Uterus (tissue), 2 donors: ENCODE measurements around the gene MCTP1.

Experiments used
- POLR2A ChIP-seq, 2 donors: fragments of 450-650 bp; IDR thresholded peaks; one replicate each; pipeline ENCODE4 v1.6.1; 2016; ENCODE audit warnings: antibody characterized with exemption in 2 of 2, mild to moderate bottlenecking in 1 of 2, moderate library complexity in 1 of 2
- TF ChIP-seq, protein P1 (sequence below), 4 experiments: fragments of 200-600 bp in 2 of 4; fragments of 450-650 bp in 2 of 4; sonication (generic) in 2 of 4; IDR thresholded peaks; one replicate each; pipeline ENCODE4 v1.5.1; 2016 to 2019; ENCODE audit warnings: antibody characterized with exemption in 4 of 4, mild to moderate bottlenecking in 2 of 4, moderate library complexity in 1 of 4

DNA sequence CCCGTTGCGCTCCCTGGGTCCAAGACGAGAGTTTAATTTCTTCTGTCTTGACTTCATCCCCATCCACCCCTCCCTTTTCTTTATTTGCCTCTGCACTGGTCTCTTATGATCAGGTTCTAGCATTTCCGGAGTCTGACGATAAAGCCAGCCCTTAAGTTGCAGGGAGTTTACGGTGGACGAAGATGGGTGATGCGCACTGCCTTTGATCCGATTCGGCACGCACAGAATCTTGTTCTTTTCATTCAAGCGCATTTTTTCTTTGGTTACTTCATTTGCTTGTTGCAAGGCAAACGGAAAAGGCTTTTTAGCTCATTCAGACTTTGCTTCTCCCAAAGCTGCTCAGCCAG is 488 bp upstream of the MCTP1 start:
- TF ChIP-seq, protein P1, sequence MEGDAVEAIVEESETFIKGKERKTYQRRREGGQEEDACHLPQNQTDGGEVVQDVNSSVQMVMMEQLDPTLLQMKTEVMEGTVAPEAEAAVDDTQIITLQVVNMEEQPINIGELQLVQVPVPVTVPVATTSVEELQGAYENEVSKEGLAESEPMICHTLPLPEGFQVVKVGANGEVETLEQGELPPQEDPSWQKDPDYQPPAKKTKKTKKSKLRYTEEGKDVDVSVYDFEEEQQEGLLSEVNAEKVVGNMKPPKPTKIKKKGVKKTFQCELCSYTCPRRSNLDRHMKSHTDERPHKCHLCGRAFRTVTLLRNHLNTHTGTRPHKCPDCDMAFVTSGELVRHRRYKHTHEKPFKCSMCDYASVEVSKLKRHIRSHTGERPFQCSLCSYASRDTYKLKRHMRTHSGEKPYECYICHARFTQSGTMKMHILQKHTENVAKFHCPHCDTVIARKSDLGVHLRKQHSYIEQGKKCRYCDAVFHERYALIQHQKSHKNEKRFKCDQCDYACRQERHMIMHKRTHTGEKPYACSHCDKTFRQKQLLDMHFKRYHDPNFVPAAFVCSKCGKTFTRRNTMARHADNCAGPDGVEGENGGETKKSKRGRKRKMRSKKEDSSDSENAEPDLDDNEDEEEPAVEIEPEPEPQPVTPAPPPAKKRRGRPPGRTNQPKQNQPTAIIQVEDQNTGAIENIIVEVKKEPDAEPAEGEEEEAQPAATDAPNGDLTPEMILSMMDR (IDR thresholded peaks at IDR 0.05): no peak
- TF ChIP-seq POLR2A (IDR thresholded peaks at IDR 0.05): no peak
